Heart left ventricle (tissue), 13 donors: ENCODE data around the gene ZNF804B.

Source experiments
- POLR2A ChIP-seq, 2 donors: fragments of 450-650 bp; IDR thresholded peaks; one replicate each; pipeline ENCODE4 v1.6.1; 2017; ENCODE audit warnings: antibody characterized with exemption in 2 of 2, mild to moderate bottlenecking in 2 of 2, moderate library complexity in 2 of 2
- TF ChIP-seq, protein P1 (sequence below), 12 donors: fragments of 200-600 bp; sonication (generic) in 4 of 12; IDR thresholded peaks; one replicate each; pipeline versions ENCODE4 v1.5.0 to v1.8.0; 2018 to 2022; ENCODE audit warnings: antibody characterized with exemption in 12 of 12, mild to moderate bottlenecking in 5 of 12
- donor health status: ischemic (EF 13 %, LVEDD 7.1; RV severe dilation, severe dysfunction).
- donor health status: DM: no; HTN: yes; CAD: no.
- donor health status: DM: no; HTN: no; CAD: no.
- donor health status: ischemic (EF 25% LVEDD 6.9; RV normal size, moderate dysfunction).
- donor health status: ischemic (EF 25% LVEDD 5.7; RV mildly dilated, moderate dysfunction).
- donor health status: ischemic (EF 35%, LVEDD 5.7; RV mildly dilated, moderate dysfunction).
- donor health status: nonischemic (EF 11% LVEDD 7.7; RV severe dilation, severe dysfunction).
- donor health status: DM: yes; HTN: yes; CAD: no.
- donor health status: PGD.
- donor health status: ischemic (EF 29% LVEDD 5.4; RV normal size, mild dysfunction).
- donor health status: nonischemic (EF 23%, LVEDD 6.1; RV moderate dilation, normal function).

DNA sequence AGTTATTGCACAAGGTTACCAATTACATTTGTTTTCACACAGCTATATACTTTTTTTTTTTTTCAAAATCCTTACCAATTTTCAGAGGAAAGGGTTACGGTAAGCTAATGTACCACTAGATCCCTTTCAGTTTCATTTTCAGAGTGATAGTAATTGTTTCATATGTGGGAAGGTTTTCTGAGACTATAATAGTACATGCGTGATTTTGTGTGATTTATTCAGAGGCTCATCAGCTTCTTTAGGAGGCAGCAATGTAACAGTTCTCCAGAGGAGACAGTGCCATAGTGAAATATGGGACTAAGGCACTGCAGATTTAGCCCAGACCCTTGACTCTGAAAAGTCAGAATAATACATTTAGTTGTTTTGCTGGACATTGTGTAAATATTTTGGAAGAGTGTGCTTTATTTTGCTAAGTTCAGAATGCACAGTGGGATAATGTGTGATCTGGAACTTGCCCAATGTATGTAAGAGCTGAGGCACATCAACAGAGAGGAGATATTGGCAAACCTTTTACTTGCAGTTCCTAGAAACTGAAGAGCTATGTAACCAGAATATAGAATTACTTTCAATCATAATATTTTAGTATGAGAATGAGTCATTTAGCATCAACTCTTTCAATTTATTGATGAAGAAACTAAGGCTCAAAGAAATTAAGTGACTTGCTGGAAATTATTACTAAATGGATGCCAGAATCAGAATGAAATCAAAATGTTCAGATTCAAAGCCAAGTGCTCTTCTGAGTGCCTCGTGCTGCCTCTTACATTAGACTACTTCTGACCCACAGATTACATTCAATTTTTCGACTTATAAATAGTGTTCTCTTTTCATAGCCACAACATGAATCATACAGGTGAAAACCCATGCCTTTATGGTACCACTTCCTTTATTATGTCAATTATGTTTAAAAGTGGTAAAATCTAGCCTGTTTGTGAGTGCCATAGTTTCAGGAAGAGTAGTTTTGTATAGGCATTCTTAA is 243.8 kb downstream of the ZNF804B start:
- TF ChIP-seq, protein P1, sequence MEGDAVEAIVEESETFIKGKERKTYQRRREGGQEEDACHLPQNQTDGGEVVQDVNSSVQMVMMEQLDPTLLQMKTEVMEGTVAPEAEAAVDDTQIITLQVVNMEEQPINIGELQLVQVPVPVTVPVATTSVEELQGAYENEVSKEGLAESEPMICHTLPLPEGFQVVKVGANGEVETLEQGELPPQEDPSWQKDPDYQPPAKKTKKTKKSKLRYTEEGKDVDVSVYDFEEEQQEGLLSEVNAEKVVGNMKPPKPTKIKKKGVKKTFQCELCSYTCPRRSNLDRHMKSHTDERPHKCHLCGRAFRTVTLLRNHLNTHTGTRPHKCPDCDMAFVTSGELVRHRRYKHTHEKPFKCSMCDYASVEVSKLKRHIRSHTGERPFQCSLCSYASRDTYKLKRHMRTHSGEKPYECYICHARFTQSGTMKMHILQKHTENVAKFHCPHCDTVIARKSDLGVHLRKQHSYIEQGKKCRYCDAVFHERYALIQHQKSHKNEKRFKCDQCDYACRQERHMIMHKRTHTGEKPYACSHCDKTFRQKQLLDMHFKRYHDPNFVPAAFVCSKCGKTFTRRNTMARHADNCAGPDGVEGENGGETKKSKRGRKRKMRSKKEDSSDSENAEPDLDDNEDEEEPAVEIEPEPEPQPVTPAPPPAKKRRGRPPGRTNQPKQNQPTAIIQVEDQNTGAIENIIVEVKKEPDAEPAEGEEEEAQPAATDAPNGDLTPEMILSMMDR (IDR thresholded peaks at IDR 0.05), result no peak
- TF ChIP-seq POLR2A (IDR thresholded peaks at IDR 0.05), result no peak
